Ascending aorta (tissue), 2 donors: Measurements from ENCODE around the gene PRXL2A. TPM values are rescaled to one million over a fixed set of nuclear protein-coding genes. Genes with fewer than 3 reads are reported as not detected.

Experiments
- DNase-seq, 2 donors: peaks; one replicate each; pipeline ENCODE4 v3.0.0-alpha.2; 2019; ENCODE audit warnings: low spot score in 2 of 2
- H3K27ac ChIP-seq, 2 donors: fragments of 200-600 bp; sonication (generic); one replicate each; pipeline ENCODE4 v1.5.1; 2016 to 2017; ENCODE audit warnings: mild to moderate bottlenecking in 1 of 2
- H3K27me3 ChIP-seq: fragments of 200-600 bp; sonication (generic); one replicate; pipeline ENCODE4 v1.5.1; 2017
- H3K36me3 ChIP-seq, 2 donors: fragments of 200-600 bp; sonication (generic); one replicate each; pipeline ENCODE4 v1.5.1; 2016
- H3K4me1 ChIP-seq, 2 donors: fragments of 200-600 bp; sonication (generic); one replicate each; pipeline ENCODE4 v1.5.1; 2016 to 2017; ENCODE audit warnings: mild to moderate bottlenecking in 1 of 2
- H3K4me3 ChIP-seq, 2 donors: fragments of 200-600 bp; sonication (generic); one replicate each; pipeline ENCODE4 v1.5.1; 2016 to 2017; ENCODE audit warnings: mild to moderate bottlenecking in 1 of 2
- H3K9me3 ChIP-seq, 2 donors: fragments of 200-600 bp; sonication (generic); one replicate each; pipeline ENCODE4 v1.5.1; 2016
- intact Hi-C: fragments of 100-400 bp; cut with DNase I; formaldehyde crosslinking; loops from one replicate; pipeline ENCODE4 v1.15.1; 2023
- total RNA-seq: library from RNA; depleted of rRNA; stranded (reverse); fragments of >200 nt; gene quantifications from one replicate; pipeline ENCODE4 v1.1.0, GENCODE V29; 2016
- TF ChIP-seq, protein P1 (sequence below), 3 experiments: fragments of 200-600 bp in 2 of 3; fragments of 450-650 bp in 1 of 3; sonication (generic) in 2 of 3; IDR thresholded peaks; one replicate each; pipeline ENCODE4 v1.5.1; 2016 to 2019; ENCODE audit warnings: antibody characterized with exemption in 3 of 3, mild to moderate bottlenecking in 1 of 3, moderate library complexity in 1 of 3

The PRXL2A gene
- total RNA-seq, 1 donor from 2014 or later = 22.7 TPM

DNA sequence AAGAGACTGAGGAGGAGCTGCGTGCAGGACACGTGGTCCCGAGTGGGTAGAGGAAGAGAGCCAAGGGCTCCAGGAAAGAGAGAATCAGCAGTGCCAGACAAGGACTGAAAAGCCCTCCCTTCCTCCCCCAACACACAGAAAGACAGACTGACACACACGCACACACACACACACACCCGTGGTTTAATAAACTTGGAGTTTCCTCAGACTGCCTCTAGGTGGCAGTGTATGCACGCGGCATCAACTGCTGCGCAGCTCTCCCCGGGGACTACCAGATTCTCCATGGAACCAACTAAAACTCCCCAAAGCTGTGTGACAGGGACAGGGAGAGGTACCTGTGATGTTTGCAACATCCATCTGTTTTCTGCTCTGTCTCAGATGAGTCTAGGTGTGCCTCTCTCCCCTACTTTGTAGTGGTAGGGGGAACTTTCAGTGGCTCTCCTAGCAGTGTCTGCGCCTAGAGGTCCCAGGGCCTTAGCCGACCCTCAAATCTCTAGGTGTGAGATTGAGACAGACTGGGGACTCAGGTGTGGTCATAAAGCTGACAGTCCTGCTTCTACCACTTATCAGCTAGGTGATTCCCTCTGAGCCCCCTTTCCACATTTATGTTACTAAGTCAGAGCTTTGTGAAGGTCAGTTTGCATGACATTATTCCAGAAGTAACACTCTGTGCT, 36.4 kb downstream of the PRXL2A start:
- intact Hi-C loops = loop anchor here (1.0 to 5.0 kb wide), 2 partner anchors 61 to 62 kb away; no protein-coding TSS in a partner anchor

GRCh38 chr10:80447436-80448190, 39.3 kb downstream of the PRXL2A start:
- H3K9me3 ChIP-seq = no peaks in the 10 kb centered on the region
- intact Hi-C loops = no loop called here
- TF ChIP-seq, protein P1, sequence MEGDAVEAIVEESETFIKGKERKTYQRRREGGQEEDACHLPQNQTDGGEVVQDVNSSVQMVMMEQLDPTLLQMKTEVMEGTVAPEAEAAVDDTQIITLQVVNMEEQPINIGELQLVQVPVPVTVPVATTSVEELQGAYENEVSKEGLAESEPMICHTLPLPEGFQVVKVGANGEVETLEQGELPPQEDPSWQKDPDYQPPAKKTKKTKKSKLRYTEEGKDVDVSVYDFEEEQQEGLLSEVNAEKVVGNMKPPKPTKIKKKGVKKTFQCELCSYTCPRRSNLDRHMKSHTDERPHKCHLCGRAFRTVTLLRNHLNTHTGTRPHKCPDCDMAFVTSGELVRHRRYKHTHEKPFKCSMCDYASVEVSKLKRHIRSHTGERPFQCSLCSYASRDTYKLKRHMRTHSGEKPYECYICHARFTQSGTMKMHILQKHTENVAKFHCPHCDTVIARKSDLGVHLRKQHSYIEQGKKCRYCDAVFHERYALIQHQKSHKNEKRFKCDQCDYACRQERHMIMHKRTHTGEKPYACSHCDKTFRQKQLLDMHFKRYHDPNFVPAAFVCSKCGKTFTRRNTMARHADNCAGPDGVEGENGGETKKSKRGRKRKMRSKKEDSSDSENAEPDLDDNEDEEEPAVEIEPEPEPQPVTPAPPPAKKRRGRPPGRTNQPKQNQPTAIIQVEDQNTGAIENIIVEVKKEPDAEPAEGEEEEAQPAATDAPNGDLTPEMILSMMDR (IDR thresholded peaks at IDR 0.05) = no peak
- no peaks in the 10 kb centered on the region for H3K27me3 ChIP-seq
- no peaks in the 10 kb centered on the region for H3K4me1 ChIP-seq
- no peaks in the 10 kb centered on the region for H3K36me3 ChIP-seq
- no peak overlapping the region for H3K4me3 ChIP-seq
- no peak for DNase-seq
- H3K27ac ChIP-seq = no peak overlapping the region

More for the DNA sequence above, 36.4 kb downstream of the PRXL2A start:
- Histone ChIP-seq H3K4me1 (no peaks in the 10 kb centered on the region), H3K4me3 (no peak overlapping the region), H3K36me3 (no peaks in the 10 kb centered on the region), H3K9me3 (no peaks in the 10 kb centered on the region), H3K27me3 (no peaks in the 10 kb centered on the region), H3K27ac (no peak overlapping the region)
- DNase-seq = no peak
- TF ChIP-seq, protein P1 (IDR thresholded peaks at IDR 0.05) = peak; percentile 19 to 68 (median 64)

DNA sequence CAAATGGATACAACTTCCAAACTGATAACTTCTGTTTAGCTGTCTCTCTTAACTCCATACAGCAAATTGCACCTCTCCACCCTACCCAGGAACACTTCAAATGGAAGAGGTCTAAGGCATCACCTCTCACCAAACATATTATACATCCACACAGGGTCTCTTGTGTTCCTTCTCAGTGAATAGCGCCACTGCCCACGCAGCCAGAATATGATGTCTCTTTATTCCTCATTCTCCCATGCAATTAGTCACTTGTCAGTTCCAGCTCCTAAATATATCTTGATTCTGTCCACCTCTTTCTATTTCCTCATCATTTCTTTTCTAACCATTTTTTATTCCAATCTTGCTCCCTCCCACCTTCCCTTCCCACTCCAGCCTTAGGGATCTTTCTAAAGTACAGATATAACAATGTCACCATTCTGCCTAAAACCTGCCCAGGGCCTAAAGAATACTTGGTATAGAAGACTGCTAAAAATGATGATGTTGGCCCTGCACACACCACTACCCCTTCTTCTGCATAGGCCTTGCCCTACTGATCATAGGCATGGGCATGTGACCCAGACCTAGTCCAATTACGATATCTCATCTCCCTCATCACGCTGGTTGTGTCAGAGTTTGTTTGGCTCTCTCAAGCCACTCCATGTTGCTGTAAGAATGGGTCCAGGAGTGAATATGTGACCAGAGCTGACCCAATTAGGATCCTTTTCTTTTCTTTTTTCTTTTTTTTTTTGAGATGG, 40.0 kb downstream of the PRXL2A start:
- Histone ChIP-seq H3K4me1 (peaks cover 0 to 4% of the 10 kb centered on the region in 2 donors), H3K27ac (no peak overlapping the region), H3K9me3 (no peaks in the 10 kb centered on the region), H3K36me3 (no peaks in the 10 kb centered on the region), H3K27me3 (no peaks in the 10 kb centered on the region), H3K4me3 (no peak overlapping the region)
- TF ChIP-seq, protein P1 (IDR thresholded peaks at IDR 0.05) = no peak
- no peak for DNase-seq
- intact Hi-C loops = no loop called here

DNA sequence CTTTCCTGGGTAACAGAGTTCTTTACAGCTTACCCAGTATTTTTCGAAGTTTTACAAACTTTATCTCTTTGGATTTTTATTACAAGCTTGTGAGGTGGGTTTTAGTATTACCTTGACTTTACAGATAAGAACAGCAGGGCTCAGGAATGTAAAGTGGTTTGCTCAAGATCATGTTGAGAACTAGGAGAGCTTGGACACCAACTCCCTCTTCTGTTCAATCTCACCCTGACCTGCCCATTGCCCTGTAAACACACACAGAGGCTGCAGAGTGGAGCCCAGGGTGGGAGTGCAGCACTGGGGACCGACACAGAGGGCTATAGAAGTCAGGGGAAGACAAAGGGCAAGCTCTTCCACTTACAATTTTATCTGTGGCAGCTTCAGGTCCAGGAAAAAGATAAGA, 41.2 kb downstream of the PRXL2A start:
- DNase-seq = no peak
- Histone ChIP-seq H3K36me3 (no peaks in the 10 kb centered on the region), H3K4me3 (no peak overlapping the region), H3K9me3 (no peaks in the 10 kb centered on the region), H3K4me1 (peaks cover 0 to 5% of the 10 kb centered on the region in 2 donors), H3K27me3 (no peaks in the 10 kb centered on the region), H3K27ac (no peak overlapping the region)
- intact Hi-C loops = no loop called here
- TF ChIP-seq, protein P1 (IDR thresholded peaks at IDR 0.05) = no peak

GRCh38 chr10:80451132-80451531, 42.8 kb downstream of the PRXL2A start:
- no peaks in the 10 kb centered on the region for H3K9me3 ChIP-seq
- no peak for DNase-seq
- no peaks in the 10 kb centered on the region for H3K36me3 ChIP-seq
- TF ChIP-seq, protein P1 (IDR thresholded peaks at IDR 0.05) = no peak
- intact Hi-C loops = no loop called here
- H3K4me3 ChIP-seq = no peak overlapping the region
- H3K27me3 ChIP-seq = no peaks in the 10 kb centered on the region
- peaks cover 3 to 11% of the 10 kb centered on the region in 2 donors for H3K4me1 ChIP-seq
- no peak overlapping the region for H3K27ac ChIP-seq
